HG03139 (cell line): ENCODE data around the gene PES1.
"Not testable (repeated sequence)": the region's sequence is repeated elsewhere in the genome, so short reads cannot be mapped to it uniquely, and the experiment has no call there.

Experiments
- ATAC-seq: cut with Tn5 transposase; IDR thresholded peaks from one replicate; pipeline ENCODE4 v1.9.1; 2021; ENCODE audit not compliant: unreplicated experiment

PES1 gene

GRCh38 chr22:30609260-30610185 lies 17.8 kb upstream of the PES1 start:
- no peak for ATAC-seq

DNA sequence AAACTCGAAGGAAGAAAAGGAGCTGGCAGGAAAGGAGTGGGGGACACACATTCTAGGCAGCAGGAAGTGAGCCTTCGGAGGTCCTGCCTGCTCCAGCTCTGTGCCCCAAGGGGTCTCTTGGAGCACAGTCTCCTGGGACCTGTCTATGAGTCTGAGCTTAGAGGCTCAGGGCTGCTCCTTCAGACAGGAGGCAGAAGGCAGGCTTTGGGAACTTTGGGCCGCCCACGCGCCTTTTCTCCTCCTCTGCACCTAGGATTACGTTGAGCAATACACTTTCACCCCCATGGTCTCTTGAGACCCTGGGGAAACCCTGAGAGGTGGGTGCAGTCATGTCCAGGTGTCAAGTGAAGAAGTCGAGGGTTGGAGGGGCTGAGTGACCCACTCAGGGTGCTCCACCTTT lies 16.2 kb upstream of the PES1 start:
- ATAC-seq, result no peak

DNA sequence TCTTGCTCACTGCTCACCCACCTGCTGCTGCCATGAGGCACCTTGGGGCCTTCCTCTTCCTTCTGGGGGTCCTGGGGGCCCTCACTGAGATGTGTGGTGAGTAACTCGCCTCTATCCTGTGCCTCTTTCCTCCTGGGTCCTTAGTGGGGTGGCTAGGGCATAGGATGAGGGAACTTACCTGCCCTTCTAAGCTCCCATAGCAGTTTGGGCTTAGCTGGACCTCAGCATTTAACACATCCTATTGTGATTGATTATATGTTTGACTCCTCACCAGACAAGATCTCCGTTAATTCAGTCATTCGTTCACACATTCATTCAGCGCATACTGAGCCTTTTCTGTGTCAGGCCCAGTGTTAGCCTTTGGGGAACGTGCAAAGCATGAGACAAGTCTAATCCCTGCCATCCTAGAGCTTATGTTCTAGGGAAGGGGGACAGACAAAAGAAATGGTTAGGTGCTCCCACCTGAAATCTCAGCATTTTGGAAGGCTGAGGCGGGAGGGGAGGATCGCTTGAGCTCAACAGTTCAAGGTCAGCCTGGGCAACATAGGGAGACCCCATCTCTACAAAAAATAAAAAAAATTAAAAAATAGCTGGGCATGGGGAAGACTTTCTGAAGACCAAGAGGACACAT lies 15.7 kb upstream of the PES1 start:
- no peak for ATAC-seq

DNA sequence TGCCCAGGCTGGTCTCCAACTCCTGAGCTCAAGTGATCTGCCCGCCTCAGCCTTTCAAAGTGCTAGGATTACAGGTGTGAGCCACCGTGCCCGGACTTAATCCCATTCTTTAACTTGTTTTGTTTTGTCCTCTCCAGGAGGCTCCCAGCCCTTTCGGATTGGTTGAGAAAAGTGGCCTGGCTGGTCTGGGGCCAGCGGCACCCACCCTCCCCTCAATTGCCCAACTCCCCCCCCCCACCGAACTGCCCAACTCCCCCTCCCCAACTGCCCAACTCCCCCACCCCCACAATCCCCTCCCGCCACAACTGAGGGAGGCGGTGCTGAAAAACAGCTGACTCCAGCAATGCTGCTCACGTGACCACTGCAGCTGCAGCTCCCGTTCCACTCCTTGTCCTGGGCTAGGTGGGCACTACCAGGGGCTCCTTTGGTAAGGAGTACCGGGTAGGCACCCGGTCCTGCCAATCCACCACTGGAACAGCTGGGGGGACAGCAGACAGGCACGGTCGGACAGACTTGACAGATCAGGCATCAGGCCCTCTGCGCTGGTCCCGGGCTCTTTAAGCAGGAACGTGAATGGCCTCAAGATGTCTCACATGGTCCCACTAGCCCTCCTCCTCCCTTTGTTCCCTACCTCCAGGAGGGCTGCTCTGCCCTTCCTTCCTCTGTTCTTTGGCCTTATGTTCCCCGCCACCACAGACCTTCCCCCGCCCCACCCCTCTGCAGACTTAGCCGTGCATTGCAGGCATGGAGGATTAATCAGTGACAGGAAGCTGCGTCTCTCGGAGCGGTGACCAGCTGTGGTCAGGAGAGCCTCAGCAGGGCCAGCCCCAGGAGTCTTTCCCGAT lies 15.0 kb upstream of the PES1 start, which contains the start of gene TCN2:
Gene TCN2 (plus strand): TSS at position 720 of the 845 bp plus-strand sequence. CDS start 158 bp downstream, outside the sequence.
- no peak for ATAC-seq

DNA sequence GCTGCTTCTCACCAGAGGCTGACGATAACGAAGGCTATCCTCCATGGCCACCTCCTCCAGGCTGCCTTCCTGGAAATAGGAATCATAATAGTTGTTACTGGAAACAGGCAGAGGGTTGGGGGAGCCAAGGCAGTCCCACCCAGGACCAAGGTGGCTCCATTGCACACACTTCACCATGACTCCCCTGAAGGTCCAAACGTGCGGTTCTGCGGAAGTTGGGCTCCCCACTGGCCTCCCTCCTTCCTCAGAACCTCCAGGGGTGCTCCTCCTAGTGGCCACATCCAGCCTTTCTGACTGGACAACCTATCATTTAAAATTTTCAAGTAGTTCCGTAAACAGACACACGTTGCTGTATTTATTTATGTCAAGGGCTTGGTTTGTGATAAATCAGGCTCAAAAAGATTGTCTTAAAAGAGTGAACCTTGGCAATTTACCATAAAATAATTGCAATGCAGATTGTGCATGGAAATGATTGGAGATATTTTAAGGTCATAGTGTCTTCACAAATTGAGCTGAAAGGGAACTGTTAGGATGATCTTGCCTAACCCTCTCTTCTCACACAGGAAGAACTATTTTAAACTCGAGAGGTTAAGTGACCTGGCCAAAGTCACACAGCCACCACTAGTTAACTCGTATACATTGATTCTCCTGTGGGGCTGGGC lies 13.9 kb upstream of the PES1 start:
- no peak for ATAC-seq

DNA sequence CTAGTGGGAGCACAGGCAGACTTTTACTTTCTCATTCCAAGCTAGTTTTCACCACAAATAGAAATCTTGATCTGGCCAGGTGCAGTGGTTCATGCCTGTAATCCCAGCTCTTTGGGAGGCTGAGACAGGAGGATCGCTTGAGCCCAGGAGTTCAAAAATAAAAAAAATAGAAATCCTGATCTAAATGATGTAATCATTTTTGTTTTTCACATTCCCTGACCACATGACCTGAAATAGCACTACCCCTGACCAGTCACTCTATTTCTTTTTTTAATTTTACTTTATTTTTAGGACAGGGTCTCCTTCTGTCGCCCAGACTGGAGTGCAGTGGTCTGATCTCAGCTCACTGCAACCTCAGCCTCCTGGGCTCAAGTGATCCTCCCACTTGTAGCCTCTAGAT lies 13.0 kb upstream of the PES1 start:
- no peak for ATAC-seq

GRCh38 chr22:30603801-30604200 lies 12.1 kb upstream of the PES1 start:
- ATAC-seq, result no peak

DNA sequence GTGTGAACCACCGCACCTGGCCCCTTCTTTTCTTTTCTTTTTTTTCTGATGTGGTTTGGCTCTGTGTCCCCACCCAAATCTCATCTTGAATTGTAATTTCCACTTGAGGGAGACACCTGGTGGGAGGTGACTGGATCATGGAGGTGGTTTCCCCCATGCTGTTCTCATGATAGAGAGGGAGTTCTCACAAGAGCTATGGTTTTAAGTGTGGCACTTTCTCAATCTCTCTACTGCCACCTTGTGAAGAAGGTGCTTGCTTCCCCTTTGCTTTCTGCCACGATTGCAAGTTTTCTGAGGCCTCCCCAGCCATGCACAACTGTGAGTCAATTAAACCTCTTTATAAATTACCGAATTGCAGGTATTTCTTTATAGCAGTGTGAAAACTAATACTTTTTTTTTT lies 10.3 kb upstream of the PES1 start:
- ATAC-seq, result no peak

DNA sequence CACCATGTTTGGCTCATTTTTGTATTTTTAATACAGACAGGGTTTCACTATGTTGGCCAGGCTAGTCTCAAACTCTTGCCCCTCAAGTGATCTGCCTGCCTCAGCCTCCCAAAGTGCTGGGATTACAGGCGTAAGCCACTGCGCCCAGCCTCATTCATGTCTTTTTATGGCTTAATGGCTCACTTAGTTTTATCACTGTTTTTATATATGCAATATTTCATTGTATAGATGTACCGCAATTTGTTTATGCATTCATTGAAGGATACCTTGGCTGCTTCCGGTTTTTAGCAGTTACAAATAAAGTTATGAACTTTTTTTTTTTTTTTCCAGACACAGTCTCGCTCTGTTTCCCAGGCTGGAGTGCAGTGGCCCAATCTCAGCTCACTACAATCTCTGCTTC lies 9.8 kb upstream of the PES1 start:
- no peak for ATAC-seq

DNA sequence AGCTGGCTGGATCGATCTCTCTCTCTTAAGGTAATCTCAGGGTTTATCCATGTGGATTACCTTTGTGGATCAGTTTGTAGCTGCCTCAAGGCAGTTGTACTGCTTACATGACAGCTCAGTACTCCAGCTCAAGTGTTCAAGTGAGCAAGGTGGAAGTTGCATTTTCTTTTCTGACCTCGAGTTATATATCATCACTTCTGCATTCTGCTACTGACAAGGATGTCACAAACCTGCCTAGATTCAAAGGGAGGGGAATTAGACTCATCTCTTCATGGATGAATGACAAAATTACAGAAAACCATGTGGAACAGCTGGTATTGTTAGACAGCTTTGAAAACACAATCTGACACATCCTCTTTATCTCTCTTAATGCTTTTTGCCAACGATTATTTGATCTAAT lies 9.2 kb upstream of the PES1 start:
- no peak for ATAC-seq

DNA sequence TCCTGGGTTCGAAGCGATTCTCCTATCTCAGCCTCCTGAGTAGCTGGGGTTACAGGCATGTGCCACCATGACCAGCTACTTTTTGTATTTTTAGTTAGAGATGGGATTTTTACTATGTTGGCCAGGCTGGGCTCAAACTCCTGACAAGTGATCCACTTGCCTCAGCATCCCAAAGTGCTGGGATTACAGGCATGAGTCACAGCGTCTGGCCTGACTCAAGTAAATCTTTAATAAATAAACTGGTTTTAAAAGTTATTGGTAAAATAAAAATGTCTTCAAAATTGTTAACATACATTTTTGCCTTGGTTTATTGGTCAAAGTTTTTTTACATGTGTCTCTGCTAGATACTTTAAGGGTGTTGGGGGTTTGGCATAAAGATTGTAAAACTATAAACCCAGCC lies 7.3 kb upstream of the PES1 start:
- no peak for ATAC-seq

- ATAC-seq, result no peak
Measured at GRCh38 chr22:30596886-30597285, 5.2 kb upstream of the PES1 start.

- no peak for ATAC-seq
Measured at GRCh38 chr22:30596199-30596598, 4.5 kb upstream of the PES1 start.

GRCh38 chr22:30592360-30592713 lies 627 bp upstream of the PES1 start:
- not testable (repeated sequence) for ATAC-seq

DNA sequence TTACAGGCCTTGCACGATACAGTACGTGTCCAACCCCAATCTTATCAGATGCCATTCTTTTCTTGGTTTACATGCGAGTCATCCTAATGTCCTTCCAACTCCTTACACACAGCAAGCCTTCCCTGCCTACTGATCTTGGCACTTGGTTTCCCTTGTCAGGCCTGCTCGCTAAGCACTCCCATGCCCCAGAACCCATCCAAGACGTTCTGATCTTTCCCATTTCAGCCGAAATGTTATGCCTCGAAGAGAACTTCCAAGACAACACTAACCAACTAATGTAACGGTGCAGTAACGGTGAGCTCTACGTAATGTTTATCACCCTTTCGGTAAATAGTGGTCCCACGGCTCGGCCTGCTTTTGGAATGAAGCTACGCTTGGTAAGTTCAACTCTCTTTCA lies 521 bp downstream of the PES1 start:
- no peak for ATAC-seq

- no peak for ATAC-seq
Measured at GRCh38 chr22:30586414-30586813, 5.3 kb downstream of the PES1 start.

DNA sequence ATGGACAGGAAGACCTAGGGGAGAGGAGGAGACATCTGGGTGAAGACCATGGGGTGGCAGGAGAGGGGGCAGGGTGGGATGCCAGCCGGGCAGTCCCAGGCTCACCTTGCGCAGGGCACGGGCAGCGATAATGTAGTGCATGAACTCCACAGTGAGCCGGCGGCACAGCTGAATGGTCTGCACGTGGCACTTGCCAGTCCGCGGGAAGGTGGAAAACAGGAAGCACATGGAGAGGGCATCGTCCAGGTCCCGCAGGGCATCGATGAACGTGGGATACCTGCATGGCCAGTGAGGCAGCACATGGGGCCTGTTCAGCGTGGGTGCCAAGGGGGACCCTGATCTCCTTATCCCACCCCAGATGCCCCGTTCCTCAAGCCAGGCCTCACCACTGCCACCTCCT lies 7.3 kb downstream of the PES1 start:
- ATAC-seq, result no peak

DNA sequence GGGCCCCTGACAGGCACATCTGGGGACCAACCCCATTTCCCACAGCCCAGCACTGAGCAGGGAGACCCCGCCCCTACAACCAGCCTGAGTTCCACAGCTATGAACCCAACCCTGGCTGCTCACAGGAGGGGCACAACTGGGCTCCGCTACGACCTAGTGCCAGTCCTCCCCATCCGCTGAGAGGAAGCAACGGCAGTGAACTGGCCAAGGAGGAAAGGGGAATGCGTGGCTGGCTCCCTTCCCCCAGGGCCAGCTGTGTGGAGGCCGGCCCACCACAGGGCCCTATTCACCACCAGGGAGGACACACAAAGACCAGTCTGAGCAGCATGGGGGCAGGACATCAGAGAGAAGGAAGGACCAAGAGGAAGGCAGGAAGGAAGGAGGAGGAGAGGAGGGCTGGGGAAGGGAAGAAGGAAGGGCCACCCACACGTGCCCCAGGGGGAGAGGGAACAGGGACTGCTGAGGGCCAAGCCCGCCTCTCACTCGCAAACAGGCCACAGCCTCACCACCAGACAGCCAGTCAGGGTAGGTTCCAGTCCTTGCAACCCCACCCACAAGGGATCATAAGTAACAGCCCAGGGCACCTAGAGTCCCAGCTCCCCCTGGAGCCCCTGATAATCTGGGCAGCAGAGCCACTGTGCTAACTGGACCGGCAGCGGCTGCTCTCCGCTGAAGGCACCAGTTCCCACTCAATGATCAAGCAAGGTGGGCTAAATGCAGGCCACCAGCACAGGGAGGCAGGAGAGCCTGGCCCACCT lies 8.7 kb downstream of the PES1 start:
- ATAC-seq, result no peak

DNA sequence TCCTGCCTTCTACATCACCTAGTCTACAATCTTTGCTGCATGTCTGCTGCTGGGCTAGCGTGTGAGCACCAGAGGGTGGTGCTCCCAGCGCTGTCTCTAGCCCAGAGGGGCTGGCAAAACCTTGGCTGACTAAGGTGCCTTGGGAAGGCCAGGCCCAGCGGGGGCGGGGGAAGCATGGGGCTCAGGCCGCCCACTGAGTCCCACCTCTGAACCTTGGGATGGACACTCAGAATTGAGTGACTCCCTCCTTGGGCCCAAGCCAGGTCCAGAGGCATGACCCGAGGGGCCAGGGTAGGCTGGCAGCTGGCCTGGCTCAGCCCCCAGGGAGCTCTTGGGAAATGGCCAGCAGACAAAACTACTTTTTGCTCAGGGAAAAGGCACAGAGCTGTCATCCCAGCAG lies 9.7 kb downstream of the PES1 start:
- no peak for ATAC-seq

DNA sequence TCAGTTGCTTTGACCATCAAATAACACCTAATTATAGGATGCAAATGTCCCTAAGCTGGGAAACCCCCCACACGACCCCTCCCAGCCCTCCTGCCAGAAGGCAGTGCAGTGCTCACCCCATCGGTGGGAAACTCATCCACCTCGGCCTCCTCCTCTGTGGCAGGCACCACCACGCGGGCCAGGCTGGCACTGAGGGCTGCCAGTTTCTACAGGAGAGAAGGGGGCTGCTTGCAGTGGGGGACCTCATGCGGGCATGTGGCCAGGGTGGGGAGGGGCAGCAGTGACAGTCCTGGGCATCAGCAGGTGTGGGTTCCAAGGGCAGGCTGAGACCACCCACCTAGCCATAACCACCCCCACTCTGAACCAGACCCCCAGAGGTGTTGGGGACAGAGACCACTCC lies 10.8 kb downstream of the PES1 start:
- no peak for ATAC-seq
